Activated naive CD4-positive, alpha-beta T cell treated with anti-CD3 and anti-CD28 coated beads, Interleukin-2, amount 50 U/mL, for 24 hours (primary cell): ENCODE data around the gene MBNL1.
A peak's percentile ranks its signal among the peaks of the same experiment; 100 is the strongest.

ENCODE experiments used
- H3K27ac Mint-ChIP-seq: one replicate; pipeline ENCODE4 v1.8.0; 2021; ENCODE audit warnings: mild to moderate bottlenecking, mixed read lengths
- H3K27me3 Mint-ChIP-seq: one replicate; pipeline ENCODE4 v1.8.0; 2021; ENCODE audit warnings: mixed read lengths
- H3K36me3 Mint-ChIP-seq: one replicate; pipeline ENCODE4 v1.8.0; 2021; ENCODE audit warnings: mixed read lengths
- H3K4me1 Mint-ChIP-seq: one replicate; pipeline ENCODE4 v1.8.0; 2021; ENCODE audit warnings: mixed read lengths
- H3K4me3 Mint-ChIP-seq: one replicate; pipeline ENCODE4 v1.8.0; 2021; ENCODE audit warnings: mild to moderate bottlenecking, mixed read lengths
- H3K9me3 Mint-ChIP-seq: one replicate; pipeline ENCODE4 v1.8.0; 2021; ENCODE audit warnings: mixed read lengths

The MBNL1 gene

DNA sequence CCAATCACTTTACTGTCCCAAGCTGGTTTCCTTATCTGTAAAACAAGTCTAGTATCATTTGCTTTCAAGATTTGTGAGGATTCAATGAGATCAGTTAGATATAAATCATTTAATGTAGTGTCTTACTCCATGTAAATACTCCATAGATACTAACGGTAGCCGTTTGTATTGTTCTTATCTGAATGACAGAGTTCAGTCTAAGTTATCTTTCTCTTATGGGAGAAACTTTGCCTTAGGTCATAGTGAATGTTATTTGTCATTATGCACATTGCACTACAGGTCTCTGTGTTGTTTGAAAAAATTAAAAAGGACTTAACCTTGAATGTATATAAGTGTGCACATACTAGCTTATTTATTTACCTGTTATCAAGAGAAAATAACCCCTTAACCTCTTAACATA lies 44.7 kb downstream of the MBNL1 start:
- Mint-ChIP-seq H3K4me1 (peaks cover 82% of the 10 kb centered on the region), H3K27ac (peak overlapping the region; percentile 35), H3K4me3 (peak overlapping the region; percentile 26), H3K9me3 (no peaks in the 10 kb centered on the region), H3K27me3 (no peaks in the 10 kb centered on the region), H3K36me3 (peaks cover 13% of the 10 kb centered on the region)

DNA sequence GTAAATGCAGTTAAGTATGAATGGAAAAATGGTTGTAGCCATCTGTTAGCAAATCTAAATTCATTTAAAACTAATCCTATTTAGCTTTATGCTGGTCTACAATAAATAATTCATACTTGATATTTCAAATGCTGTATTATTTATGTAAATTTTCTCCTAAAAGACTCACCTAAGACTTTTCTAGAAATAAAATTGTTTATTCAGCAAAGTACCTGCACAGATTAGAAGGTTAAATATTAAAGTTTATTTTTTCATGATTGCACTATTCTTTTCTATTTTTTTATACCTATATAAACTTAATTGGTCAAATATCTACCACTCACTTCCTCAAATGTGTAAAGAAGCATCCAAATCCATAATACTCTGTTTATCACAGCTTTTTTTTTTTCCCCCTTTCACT lies 45.2 kb downstream of the MBNL1 start:
- Mint-ChIP-seq H3K9me3 (no peaks in the 10 kb centered on the region), H3K36me3 (peaks cover 10% of the 10 kb centered on the region), H3K27me3 (no peaks in the 10 kb centered on the region), H3K4me1 (peaks cover 82% of the 10 kb centered on the region), H3K27ac (peak overlapping the region; percentile 60), H3K4me3 (no peak overlapping the region)

DNA sequence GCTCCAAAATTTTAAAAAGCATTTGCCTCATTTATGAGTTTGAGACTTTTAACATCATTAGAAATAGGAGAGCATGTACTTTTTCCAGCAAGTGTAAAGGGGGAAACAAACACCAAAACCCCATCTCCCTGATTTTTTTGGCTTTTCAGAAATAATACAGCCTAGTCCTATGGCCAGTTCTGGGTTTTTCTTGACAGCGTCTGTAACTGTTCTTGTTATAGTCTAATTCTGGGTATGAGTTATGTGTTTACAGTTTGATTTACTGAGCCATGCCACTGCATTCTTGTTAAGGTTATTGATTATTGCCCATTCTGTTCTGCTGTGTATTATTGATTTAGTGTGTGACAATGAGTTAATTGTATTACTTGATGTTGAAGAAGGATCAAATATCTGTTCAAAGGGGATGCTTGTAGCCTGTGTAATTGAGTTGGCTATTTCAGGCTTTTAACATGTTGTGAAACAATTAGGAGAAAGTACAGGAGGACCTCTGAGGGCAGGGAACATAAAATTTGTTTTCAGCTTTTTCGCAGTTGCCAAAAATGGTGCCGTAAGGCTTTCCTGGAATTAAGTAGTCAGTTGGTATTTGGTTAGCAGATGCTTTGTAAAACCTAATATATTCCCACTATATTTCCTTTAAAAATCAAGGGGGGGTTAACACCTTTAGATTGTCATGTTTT lies 46.1 kb downstream of the MBNL1 start:
- Mint-ChIP-seq H3K4me3 (peak overlapping the region; percentile 42), H3K36me3 (peaks cover 12% of the 10 kb centered on the region), H3K4me1 (peaks cover 82% of the 10 kb centered on the region), H3K27ac (peak overlapping the region; percentile 60), H3K27me3 (no peaks in the 10 kb centered on the region), H3K9me3 (no peaks in the 10 kb centered on the region)

DNA sequence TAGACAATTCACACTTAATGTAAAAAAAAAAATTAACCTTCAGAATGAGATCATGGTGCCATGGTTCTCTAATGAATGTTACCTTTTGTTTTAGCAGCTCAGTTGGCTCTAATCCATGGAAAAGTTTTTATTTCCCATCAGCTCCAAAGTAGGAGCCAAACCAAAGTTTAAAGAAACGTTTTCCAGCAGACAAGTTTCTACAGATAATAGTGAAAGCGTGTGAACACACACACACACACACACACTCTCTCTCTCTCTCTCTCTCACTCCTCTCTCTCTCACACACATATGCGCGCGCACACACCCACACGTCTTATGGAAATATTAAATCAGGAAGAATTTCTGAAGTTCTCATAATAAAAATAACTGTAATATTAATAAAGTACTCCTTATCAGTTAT lies 46.9 kb downstream of the MBNL1 start:
- peaks cover 84% of the 10 kb centered on the region for H3K4me1 Mint-ChIP-seq
- H3K4me3 Mint-ChIP-seq = peak overlapping the region; percentile 40
- H3K27me3 Mint-ChIP-seq = no peaks in the 10 kb centered on the region
- H3K27ac Mint-ChIP-seq = peak overlapping the region; percentile 91
- H3K36me3 Mint-ChIP-seq = peaks cover 12% of the 10 kb centered on the region
- no peaks in the 10 kb centered on the region for H3K9me3 Mint-ChIP-seq

DNA sequence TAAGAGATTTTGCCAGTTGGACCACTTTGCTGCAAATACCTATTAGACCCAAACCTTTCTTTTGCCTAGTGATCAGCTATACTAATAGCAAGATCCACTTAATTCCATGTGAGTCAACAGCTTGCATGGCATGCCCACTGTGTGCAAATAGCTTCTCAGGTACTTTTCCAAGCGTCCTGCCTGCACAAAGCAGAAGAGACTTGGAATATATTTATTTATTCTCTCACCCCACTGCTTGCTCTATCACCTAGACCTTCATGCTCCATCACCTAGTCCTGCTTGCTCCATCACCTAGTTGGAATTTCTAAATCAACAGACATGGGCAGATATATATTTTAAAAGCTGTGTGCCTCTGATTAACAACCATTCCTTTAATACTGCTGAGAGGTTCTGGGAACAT lies 47.6 kb downstream of the MBNL1 start:
- Mint-ChIP-seq H3K36me3 (peaks cover 12% of the 10 kb centered on the region), H3K4me1 (peaks cover 89% of the 10 kb centered on the region), H3K9me3 (no peaks in the 10 kb centered on the region), H3K4me3 (peak overlapping the region; percentile 15), H3K27me3 (no peaks in the 10 kb centered on the region), H3K27ac (peak overlapping the region; percentile 91)

DNA sequence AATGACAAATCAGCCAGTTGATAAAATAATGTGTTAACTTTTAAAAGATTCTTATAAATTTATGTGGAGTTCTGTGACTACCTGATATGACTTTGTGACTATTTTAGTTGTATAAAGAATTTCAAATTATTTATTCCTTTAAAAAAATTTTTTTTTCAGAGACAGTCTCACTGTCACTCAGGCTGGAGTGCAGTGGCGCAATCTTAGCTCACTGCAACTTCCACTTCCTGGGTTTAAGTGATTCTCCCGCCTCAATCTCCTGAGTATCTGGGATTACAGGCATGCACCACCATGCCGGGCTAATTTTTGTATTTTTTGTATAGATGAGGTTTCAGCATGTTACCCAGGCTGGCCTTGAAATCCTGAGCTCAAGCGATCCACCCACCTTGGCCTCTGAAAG lies 48.5 kb downstream of the MBNL1 start:
- Mint-ChIP-seq H3K4me1 (peaks cover 96% of the 10 kb centered on the region), H3K36me3 (peaks cover 14% of the 10 kb centered on the region), H3K4me3 (no peak overlapping the region), H3K27me3 (no peaks in the 10 kb centered on the region), H3K9me3 (no peaks in the 10 kb centered on the region), H3K27ac (peak overlapping the region; percentile 65)

DNA sequence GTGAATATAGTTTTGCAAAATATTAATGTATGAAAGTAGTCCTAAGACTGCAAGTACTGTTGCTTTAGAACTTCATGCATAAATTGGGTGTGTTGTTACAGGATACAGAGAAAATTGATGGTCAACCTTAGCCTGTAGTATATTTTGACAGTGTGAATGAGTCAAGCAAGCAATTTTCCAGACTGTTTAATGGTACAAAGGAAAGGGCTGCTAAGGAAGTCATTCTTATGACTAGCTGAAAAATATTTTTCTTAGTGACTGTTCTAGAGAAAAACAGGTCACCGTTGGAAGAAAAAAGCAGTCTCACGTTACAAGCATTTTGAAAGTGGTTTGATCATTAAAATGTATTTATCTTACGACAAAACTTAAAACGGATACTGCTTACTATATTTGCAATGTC lies 49.2 kb downstream of the MBNL1 start:
- Mint-ChIP-seq H3K36me3 (peaks cover 11% of the 10 kb centered on the region), H3K9me3 (no peaks in the 10 kb centered on the region), H3K4me1 (peaks cover 95% of the 10 kb centered on the region), H3K4me3 (peak overlapping the region; percentile 19), H3K27me3 (no peaks in the 10 kb centered on the region), H3K27ac (peak overlapping the region; percentile 55)

DNA sequence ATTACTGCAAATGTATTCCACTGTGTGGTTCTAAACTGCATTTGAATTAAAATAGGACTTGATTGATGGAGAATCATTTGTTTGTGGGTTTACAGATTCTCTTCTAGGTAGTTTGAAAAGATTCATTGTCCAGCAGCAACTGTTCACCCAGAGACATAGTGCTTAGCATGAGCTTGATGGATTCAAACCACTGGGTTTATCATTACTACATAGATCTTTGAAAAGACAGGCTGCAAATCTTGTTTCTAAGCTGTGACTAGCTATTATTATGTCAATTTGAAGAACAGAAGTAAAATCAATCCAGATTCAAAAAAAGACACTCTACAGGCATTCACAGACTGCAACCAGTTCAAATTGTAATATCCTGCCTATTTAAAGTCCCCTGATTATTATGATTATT lies 49.8 kb downstream of the MBNL1 start:
- Mint-ChIP-seq H3K9me3 (no peaks in the 10 kb centered on the region), H3K36me3 (peaks cover 11% of the 10 kb centered on the region), H3K4me1 (peaks cover 92% of the 10 kb centered on the region), H3K27me3 (no peaks in the 10 kb centered on the region), H3K4me3 (peak overlapping the region; percentile 41), H3K27ac (peak overlapping the region; percentile 36)

DNA sequence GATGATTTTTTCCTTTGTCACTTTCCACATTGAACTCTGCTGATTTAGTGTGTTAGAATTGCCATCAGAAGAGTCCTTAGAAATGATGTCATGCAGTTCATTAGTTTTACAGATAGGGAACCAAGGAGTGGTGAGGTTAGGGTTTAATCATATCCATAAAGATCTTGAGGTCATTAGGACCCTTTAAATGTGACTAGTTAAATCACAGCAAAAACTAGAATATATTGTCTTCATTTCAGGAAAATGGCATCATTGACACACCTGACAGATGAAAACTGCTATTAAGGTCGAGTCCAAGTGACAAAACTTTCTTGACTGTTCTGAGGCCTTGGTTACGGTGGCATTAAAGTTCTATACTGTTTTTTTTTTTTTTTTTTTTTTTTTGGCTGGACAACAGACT lies 50.5 kb downstream of the MBNL1 start:
- Mint-ChIP-seq H3K9me3 (no peaks in the 10 kb centered on the region), H3K4me3 (peak overlapping the region; percentile 41), H3K36me3 (peaks cover 12% of the 10 kb centered on the region), H3K27me3 (no peaks in the 10 kb centered on the region), H3K4me1 (peaks cover 92% of the 10 kb centered on the region), H3K27ac (peak overlapping the region; percentile 36)

DNA sequence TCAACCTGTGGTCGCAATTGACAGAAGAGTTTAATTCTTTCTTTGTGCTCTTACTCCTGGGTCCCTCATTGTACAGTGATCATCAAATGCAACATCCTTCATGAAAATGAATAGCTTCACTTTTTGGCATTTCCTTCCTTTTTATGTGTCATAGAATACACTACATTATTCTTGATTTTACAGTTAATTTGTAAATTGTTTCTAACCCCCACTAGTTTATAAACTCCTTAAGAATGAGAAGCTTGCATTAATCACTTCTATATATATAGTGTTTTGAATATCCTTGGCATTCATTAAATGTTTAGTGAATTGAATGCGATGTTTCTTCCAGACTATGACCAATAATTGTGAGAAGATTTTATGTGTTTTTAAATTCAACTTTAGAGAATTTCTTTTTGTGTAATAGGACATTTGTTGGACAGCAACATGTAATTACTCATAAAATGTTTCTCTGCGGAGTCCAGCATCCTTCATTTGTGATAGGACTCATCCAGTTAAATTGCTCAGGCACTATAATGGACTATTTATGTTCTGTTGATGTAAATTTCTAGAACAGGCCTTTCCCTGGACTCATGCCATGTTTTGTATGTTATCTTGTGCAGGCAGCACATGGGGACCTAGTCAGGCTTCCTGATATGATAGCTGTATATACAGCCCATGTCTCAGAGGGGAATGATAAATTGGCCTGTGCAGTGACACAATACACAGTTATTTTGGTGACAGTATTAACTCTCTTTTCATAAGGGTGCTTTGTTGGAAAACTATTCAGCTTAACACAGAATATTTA lies 51.3 kb downstream of the MBNL1 start:
- Mint-ChIP-seq H3K36me3 (peaks cover 10% of the 10 kb centered on the region), H3K27ac (peak overlapping the region; percentile 41)

DNA sequence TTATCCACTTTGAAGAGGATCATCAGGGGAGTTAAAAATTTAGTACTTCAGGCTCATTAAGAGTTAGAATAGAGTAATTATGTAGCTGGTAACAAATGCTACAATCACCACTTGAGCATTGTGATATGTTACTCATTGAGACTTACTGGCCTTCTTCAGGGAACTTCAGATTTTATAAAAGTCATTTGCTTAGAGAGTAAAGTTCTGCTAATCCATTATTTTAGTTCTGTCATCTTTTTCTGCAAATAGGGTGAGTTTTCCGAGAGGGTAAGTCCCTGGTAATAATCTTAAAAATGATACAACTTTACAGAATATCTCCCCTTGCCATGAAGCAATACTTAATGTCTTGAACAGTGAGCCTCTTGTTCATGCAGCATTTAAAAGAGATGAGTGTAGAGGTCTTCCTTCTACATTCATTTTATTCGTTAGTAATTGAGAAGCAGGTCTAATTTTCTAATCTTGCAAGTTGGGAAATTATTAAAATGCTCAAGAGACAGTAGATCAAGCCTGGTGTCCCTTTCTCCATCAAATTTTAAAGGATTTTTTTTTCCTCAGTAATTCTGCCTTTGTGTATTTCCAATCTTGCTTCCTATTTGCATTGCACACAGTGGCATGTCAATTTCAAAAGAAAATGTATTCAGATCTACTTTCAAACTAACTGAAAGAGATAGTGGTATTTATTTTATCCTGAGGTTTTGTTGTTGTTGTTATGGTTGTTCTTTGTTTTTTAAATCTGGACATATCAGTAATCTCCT lies 52.6 kb downstream of the MBNL1 start:
- Mint-ChIP-seq H3K4me3 (peak overlapping the region; percentile 42), H3K4me1 (peaks cover 92% of the 10 kb centered on the region), H3K9me3 (no peaks in the 10 kb centered on the region), H3K27ac (peak overlapping the region; percentile 91), H3K27me3 (no peaks in the 10 kb centered on the region), H3K36me3 (peaks cover 16% of the 10 kb centered on the region)

More for the DNA sequence above, 51.3 kb downstream of the MBNL1 start:
- Mint-ChIP-seq H3K27me3 (no peaks in the 10 kb centered on the region), H3K4me1 (peaks cover 92% of the 10 kb centered on the region), H3K4me3 (peak overlapping the region; percentile 51), H3K9me3 (no peaks in the 10 kb centered on the region)

DNA sequence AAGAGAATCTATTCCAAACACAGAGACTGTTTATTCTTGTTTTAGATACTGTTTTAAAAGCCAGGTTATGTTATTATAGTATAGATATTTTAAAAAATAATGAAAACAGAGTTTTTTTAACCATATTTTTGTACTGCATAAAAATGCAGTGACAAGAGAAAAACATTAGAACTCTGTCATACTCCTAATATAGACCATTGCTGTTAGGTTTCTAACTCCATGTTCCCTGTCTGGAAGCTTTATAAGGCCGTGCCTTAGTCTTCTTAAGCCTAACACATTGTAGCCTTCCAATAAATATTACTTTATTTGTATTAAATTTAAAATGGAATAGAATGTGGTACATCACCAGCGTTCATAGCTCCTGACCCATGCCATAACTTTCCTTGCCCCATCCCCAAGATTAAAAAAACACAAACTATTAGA lies 53.2 kb downstream of the MBNL1 start:
- H3K4me1 Mint-ChIP-seq = peaks cover 90% of the 10 kb centered on the region
- no peaks in the 10 kb centered on the region for H3K9me3 Mint-ChIP-seq
- H3K27me3 Mint-ChIP-seq = no peaks in the 10 kb centered on the region
- H3K36me3 Mint-ChIP-seq = peaks cover 15% of the 10 kb centered on the region
- peak overlapping the region; percentile 61 for H3K4me3 Mint-ChIP-seq
- H3K27ac Mint-ChIP-seq = peak overlapping the region; percentile 87

DNA sequence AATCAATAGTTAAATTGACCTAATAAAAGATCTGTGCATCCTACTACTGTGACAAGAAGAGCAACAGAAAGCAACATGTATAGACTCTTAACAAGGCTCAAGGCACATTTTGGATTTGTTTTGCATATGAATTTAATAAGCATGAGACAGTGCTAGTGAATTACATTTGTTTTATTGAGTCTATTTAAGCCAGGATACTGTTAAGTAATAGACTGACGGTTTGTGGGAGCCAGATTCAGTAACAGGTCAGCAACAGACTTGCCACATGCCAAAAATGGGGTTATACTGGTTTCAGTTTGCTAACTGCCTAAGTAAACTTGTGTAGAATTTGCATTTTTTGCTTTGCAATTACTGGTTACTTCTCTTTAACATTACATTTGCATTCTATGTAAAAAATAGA lies 54.0 kb downstream of the MBNL1 start:
- Mint-ChIP-seq H3K36me3 (peaks cover 17% of the 10 kb centered on the region), H3K9me3 (no peaks in the 10 kb centered on the region), H3K4me1 (peaks cover 91% of the 10 kb centered on the region), H3K4me3 (peak overlapping the region; percentile 61), H3K27me3 (no peaks in the 10 kb centered on the region), H3K27ac (peak overlapping the region; percentile 77)

DNA sequence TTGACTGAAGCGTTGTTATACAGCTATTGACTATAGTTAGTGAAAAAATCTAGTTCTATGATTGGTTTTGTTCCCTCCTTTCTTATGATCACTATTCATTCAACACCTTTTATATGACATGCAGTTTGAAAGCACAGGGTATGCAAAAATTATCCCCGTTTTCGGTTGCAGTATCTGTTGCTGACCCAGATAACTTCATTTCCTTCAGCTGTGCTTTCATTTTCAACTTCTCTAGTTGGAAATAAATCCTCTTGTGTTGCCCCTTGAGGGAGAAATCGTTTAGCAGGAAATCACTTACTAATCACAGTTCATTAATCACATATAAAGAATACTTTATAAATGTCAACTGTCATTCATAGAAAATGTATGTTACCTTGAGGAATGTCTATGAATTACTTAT lies 55.1 kb downstream of the MBNL1 start:
- Mint-ChIP-seq H3K9me3 (no peaks in the 10 kb centered on the region), H3K4me3 (peak overlapping the region; percentile 66), H3K36me3 (peaks cover 19% of the 10 kb centered on the region), H3K4me1 (peaks cover 91% of the 10 kb centered on the region), H3K27me3 (no peaks in the 10 kb centered on the region), H3K27ac (peak overlapping the region; percentile 75)

DNA sequence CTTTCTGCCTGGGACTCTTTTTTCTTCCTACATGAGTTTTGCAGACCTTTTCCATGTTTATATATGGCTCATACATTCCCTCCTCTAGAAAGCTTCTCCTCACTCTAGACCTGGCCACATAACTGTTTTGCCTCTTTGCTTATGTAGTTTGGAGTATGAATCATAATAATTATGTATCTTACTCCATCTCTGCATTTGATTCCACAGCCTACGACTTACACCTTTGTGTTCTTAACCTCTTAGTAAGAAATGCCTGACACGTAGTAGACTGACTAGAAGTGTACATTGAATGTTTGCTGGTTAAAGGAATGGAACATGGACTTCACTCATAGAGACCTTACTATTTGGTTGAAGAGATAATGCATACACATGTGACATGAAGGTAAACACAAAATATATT lies 56.4 kb downstream of the MBNL1 start:
- Mint-ChIP-seq H3K9me3 (no peaks in the 10 kb centered on the region), H3K27ac (peak overlapping the region; percentile 97), H3K36me3 (peaks cover 18% of the 10 kb centered on the region), H3K27me3 (no peaks in the 10 kb centered on the region), H3K4me3 (peak overlapping the region; percentile 70), H3K4me1 (peaks cover 86% of the 10 kb centered on the region)

DNA sequence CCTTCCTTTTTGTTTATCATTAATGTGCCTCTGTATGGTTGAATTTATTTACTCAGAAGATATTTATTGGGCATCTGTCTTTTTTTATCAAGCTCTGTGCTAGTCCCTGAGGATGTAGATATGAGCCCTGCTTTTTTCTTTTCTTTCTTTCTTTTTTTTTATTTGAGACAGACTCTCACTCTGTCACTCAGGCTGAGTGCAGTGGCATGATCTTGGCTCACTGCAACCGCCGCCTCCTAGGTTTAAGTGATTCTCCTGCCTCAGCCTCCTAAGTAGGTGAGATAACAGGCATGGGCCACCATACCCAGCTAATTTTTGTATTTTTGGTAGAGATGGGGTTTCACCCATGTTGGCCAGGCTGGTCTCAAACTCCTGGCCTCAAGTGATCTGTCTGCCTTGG lies 58.5 kb downstream of the MBNL1 start:
- peak overlapping the region; percentile 61 for H3K4me3 Mint-ChIP-seq
- no peaks in the 10 kb centered on the region for H3K27me3 Mint-ChIP-seq
- peaks cover 20% of the 10 kb centered on the region for H3K36me3 Mint-ChIP-seq
- H3K4me1 Mint-ChIP-seq = peaks cover 87% of the 10 kb centered on the region
- H3K27ac Mint-ChIP-seq = peak overlapping the region; percentile 94
- no peaks in the 10 kb centered on the region for H3K9me3 Mint-ChIP-seq
